Thymus (tissue), 14 donors: ENCODE measurements around the gene MXRA7. TPM values are rescaled to one million over a fixed set of nuclear protein-coding genes. Genes with fewer than 3 reads are reported as not detected.
A peak's percentile ranks its signal among the peaks of the same experiment; 100 is the strongest.

Experiments
- DNase-seq, 9 donors: peaks; one replicate each; pipeline ENCODE4 v3.0.0-alpha.2; 2013; ENCODE audit warnings: low spot score in 9 of 9, low read depth in 6 of 9, missing footprints in 1 of 9
- H3K27ac ChIP-seq, 2 donors: one replicate each; pipeline ENCODE4 v1.5.1; 2013; ENCODE audit warnings: control low read depth in 1 of 2, low read depth in 1 of 2, low read length in 1 of 2, mild to moderate bottlenecking in 1 of 2, moderate library complexity in 1 of 2
- H3K27me3 ChIP-seq, 2 donors: one replicate each; pipeline ENCODE4 v1.5.1; 2013; ENCODE audit warnings: low read length in 1 of 2; ENCODE audit not compliant: control insufficient read depth in 2 of 2, insufficient read depth in 1 of 2
- H3K36me3 ChIP-seq, 2 donors: one replicate each; pipeline ENCODE4 v1.5.1; 2013; ENCODE audit warnings: low read length in 1 of 2, mild to moderate bottlenecking in 1 of 2, moderate library complexity in 1 of 2; ENCODE audit not compliant: control insufficient read depth in 2 of 2, insufficient read depth in 2 of 2
- H3K4me1 ChIP-seq, 2 donors: one replicate each; pipeline ENCODE4 v1.5.1; 2013; ENCODE audit warnings: low read length in 2 of 2; ENCODE audit not compliant: control insufficient read depth in 2 of 2, insufficient read depth in 2 of 2
- H3K4me3 ChIP-seq, 2 donors: one replicate each; pipeline ENCODE4 v1.5.1; 2013; ENCODE audit warnings: low read length in 2 of 2, control low read depth in 1 of 2, mild to moderate bottlenecking in 1 of 2
- H3K9me3 ChIP-seq, 2 donors: one replicate each; pipeline ENCODE4 v1.5.1; 2013; ENCODE audit warnings: low read length in 1 of 2, mild to moderate bottlenecking in 1 of 2; ENCODE audit not compliant: control insufficient read depth in 2 of 2, insufficient read depth in 1 of 2
- WGBS: extraction: QIAGEN DNeasy Blood & Tissue Kit; methylation state at CpG from one replicate; pipeline ENCODE4 v1.1.7; 2013; 5-methylcytosine and 5-hydroxymethylcytosine counted together
- long read RNA-seq, 10 donors: transcript quantifications; one replicate each; lab custom pipeline, GENCODE V29; 2026
- polyA plus RNA-seq: library from polyadenylated mRNA; stranded (reverse); fragments of 200-250 nt; gene quantifications from one replicate; pipeline ENCODE4 v1.2.3, GENCODE V29; 2013
- total RNA-seq: library from RNA; stranded (reverse); fragments of 120-200 nt; gene quantifications from one replicate; pipeline ENCODE4 v1.2.4, GENCODE V29; 2013
- donor health status: healthy.

Gene MXRA7, protein sequence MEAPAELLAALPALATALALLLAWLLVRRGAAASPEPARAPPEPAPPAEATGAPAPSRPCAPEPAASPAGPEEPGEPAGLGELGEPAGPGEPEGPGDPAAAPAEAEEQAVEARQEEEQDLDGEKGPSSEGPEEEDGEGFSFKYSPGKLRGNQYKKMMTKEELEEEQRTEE
- total RNA-seq = 24.6 TPM
- polyA plus RNA-seq = 47.1 TPM
- long read RNA-seq, donor 1, partial matches to known transcripts = 0 of 3 reads
- long read RNA-seq, donor 1, other reads (novel, unspliced or antisense) = 0 of 3 reads
- long read RNA-seq, donor 2 = 0 reads
- long read RNA-seq, donor 3, transcript MXRA7-203 (4 exons, 1,881 nt) = major isoform, 25 of 35 reads
- long read RNA-seq, donor 3, partial matches to known transcripts = 7 of 35 reads
- long read RNA-seq, donor 3, other reads (novel, unspliced or antisense) = 0 of 35 reads
- long read RNA-seq, donor 4, full-length matches to known transcripts = 10 of 10 reads
- long read RNA-seq, donor 4, partial matches to known transcripts = 0 of 10 reads
- long read RNA-seq, donor 4, other reads (novel, unspliced or antisense) = 0 of 10 reads
- long read RNA-seq, donor 5, full-length matches to known transcripts = 18 of 18 reads
- long read RNA-seq, donor 5, partial matches to known transcripts = 0 of 18 reads
- long read RNA-seq, donor 5, other reads (novel, unspliced or antisense) = 0 of 18 reads
- long read RNA-seq, donor 6, full-length matches to known transcripts = 10 of 10 reads
- long read RNA-seq, donor 6, partial matches to known transcripts = 0 of 10 reads
- long read RNA-seq, donor 6, other reads (novel, unspliced or antisense) = 0 of 10 reads
- long read RNA-seq, donor 7, transcript MXRA7-203 (4 exons, 1,881 nt) = major isoform, 8 of 11 reads
- long read RNA-seq, donor 7, partial matches to known transcripts = 0 of 11 reads
- long read RNA-seq, donor 7, other reads (novel, unspliced or antisense) = 0 of 11 reads
- long read RNA-seq, donor 8, full-length matches to known transcripts = 11 of 11 reads
- long read RNA-seq, donor 8, partial matches to known transcripts = 0 of 11 reads
- long read RNA-seq, donor 8, other reads (novel, unspliced or antisense) = 0 of 11 reads
- long read RNA-seq, donor 9, full-length matches to known transcripts = 9 of 9 reads
- long read RNA-seq, donor 9, partial matches to known transcripts = 0 of 9 reads
- long read RNA-seq, donor 9, other reads (novel, unspliced or antisense) = 0 of 9 reads
- long read RNA-seq, donor 10, partial matches to known transcripts = 0 of 5 reads
- long read RNA-seq, donor 10, other reads (novel, unspliced or antisense) = 0 of 5 reads

DNA sequence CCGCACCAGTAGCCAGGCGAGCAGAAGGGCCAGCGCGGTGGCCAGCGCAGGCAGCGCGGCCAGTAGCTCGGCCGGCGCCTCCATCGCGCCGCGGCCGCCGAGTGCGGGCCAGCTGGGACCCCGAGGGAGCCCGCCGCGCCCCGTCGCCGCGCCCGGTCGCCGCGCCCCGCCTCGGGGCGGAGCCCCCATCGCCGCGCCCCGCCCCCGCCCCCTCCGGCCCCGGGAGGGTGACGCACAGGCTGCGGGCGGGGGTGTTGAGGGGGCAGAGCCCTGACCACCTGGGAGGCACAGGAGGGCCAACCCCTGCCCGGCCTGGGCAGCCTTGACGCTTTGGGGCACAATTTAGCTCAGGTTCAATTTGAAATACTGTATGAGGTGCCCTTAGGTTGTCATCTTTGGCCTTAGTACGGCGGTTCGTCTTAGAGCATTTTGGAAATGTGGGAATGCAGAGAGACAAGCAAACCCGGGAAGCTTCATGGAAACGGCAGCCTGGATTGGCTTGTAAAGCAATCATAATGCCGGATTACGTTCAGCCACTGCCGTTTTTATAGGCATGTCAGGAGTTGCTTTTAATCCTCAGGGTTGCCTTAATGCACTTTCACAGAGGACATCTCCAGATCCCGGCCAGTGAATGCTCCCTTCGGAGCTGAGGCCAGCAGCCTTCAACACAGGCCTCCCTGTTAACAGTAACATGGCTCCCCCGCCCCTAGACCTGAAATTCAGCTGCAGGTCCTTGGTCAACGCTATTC, at the start of gene MXRA7:
TSS of gene MXRA7 (minus strand) at position 103 of the 749 bp plus-strand sequence. CDS start at position 84, 19 bp downstream.
- H3K27ac ChIP-seq = peak within 1 kb of the TSS in 1 of 2 donors; percentile 76
- H3K4me3 ChIP-seq = peak within 1 kb of the TSS; percentile 35 to 47
- H3K27me3 ChIP-seq = peaks cover 0 to 22% of the 10 kb centered on the region in 2 donors
- WGBS = 17% methylated on average over 39 of the region's 56 CpGs
- peak in 3 of 9 donors; percentile 26 to 54 (median 44) for DNase-seq
- peaks cover 14 to 18% of the 10 kb centered on the region in 2 donors for H3K36me3 ChIP-seq
- H3K4me1 ChIP-seq = peaks cover 25 to 53% of the 10 kb centered on the region in 2 donors
- no peaks in the 10 kb centered on the region for H3K9me3 ChIP-seq

DNA sequence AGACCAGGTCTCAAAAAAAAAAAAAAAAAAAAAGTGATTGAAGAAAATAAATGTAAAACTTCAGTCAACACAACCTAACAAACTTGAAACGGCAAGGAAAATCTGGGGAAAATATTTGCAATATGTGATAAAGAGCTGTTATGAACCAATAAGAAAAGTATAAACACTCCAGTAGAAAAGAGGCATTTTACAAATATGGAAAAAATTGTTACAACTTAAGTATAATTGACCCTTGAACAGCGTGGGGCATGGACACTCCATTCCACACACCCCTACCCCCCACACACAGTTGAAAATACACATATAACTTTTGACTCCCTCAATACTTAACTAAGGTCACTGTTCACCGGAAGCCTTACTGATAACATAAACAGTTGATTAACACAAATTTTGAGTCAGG, 47.8 kb upstream of the MXRA7 start:
- H3K36me3 ChIP-seq = peaks cover 20 to 22% of the 10 kb centered on the region in 2 donors
- WGBS = 98% methylated on average over 3 of the region's 3 CpGs
- H3K9me3 ChIP-seq = no peaks in the 10 kb centered on the region
- H3K27ac ChIP-seq = no peak overlapping the region
- H3K4me1 ChIP-seq = peaks cover 0 to 7% of the 10 kb centered on the region in 2 donors
- no peak overlapping the region for H3K4me3 ChIP-seq
- no peaks in the 10 kb centered on the region for H3K27me3 ChIP-seq
- DNase-seq = no peak

GRCh38 chr17:76757256-76757655, 46.5 kb upstream of the MXRA7 start:
- Histone ChIP-seq H3K27me3 (no peaks in the 10 kb centered on the region), H3K27ac (no peak overlapping the region), H3K4me3 (no peak overlapping the region), H3K9me3 (no peaks in the 10 kb centered on the region), H3K36me3 (peaks cover 20 to 22% of the 10 kb centered on the region in 2 donors), H3K4me1 (peaks cover 4 to 20% of the 10 kb centered on the region in 2 donors)
- WGBS = over 99% methylated on average over 5 of the region's 5 CpGs
- DNase-seq = no peak

GRCh38 chr17:76755285-76755684, 44.5 kb upstream of the MXRA7 start:
- Histone ChIP-seq H3K36me3 (peaks cover 16 to 22% of the 10 kb centered on the region in 2 donors), H3K27ac (no peak overlapping the region), H3K9me3 (no peaks in the 10 kb centered on the region), H3K27me3 (no peaks in the 10 kb centered on the region), H3K4me1 (peaks cover 4 to 22% of the 10 kb centered on the region in 2 donors), H3K4me3 (no peak overlapping the region)
- WGBS = 99% methylated on average over 2 of the region's 2 CpGs
- no peak for DNase-seq

DNA sequence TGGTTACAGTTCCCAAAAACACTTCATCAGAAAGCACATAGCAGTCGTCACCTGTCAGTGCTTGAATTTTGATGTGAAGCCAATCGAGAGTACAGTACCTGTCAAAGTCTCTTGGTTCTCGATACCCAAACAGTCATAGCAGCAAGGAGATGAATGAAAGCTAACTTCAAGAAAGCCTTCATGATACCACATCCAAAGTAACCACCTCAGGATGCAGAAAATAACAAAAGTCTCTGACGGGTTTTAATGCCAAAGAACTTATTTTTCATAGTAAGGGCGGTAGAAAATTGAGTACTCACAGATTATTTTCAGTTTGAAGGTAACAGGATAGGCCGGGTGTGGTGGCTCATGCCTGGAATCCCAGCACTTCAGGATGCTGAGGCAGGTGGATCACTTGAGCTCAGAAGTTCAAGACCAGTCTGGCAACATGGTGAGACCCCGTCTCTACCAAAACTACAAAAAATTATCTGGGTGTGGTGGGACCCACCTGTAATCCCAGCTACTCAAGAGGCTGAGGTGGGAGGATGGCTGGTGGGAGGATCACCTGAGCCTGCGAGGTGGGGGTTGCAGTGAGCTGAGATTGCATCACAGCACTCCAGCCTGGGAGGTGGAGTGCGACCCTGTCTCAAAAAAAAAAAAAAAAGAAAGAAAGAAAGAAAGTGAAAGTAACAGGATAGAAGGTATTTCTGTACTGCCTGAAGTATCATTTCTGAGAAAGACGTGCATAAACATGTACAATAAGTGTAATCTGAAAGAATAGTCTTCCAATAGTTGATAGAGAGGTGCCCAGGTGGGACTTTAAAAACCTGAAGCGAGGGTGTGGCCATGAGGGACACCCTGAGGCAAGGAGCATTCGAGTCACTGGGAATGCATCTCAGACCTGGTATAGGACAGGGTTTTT, 42.5 kb upstream of the MXRA7 start:
- no peaks in the 10 kb centered on the region for H3K9me3 ChIP-seq
- 57% methylated on average over 12 of the region's 12 CpGs for WGBS
- H3K36me3 ChIP-seq = peaks cover 18 to 26% of the 10 kb centered on the region in 2 donors
- no peaks in the 10 kb centered on the region for H3K27me3 ChIP-seq
- peak overlapping the region; percentile 68 to 78 for H3K27ac ChIP-seq
- H3K4me3 ChIP-seq = no peak overlapping the region
- DNase-seq = peak in 1 of 9 donors; percentile 41
- peaks cover 4 to 22% of the 10 kb centered on the region in 2 donors for H3K4me1 ChIP-seq

GRCh38 chr17:76752006-76752405, 41.2 kb upstream of the MXRA7 start:
- no peaks in the 10 kb centered on the region for H3K27me3 ChIP-seq
- no peak for DNase-seq
- 94% methylated on average over 4 of the region's 4 CpGs for WGBS
- peaks cover 14 to 24% of the 10 kb centered on the region in 2 donors for H3K36me3 ChIP-seq
- no peaks in the 10 kb centered on the region for H3K9me3 ChIP-seq
- peak overlapping the region in 1 of 2 donors; percentile 0 for H3K27ac ChIP-seq
- H3K4me1 ChIP-seq = peaks cover 4 to 22% of the 10 kb centered on the region in 2 donors
- H3K4me3 ChIP-seq = no peak overlapping the region

GRCh38 chr17:76751416-76751993, 40.7 kb upstream of the MXRA7 start:
- H3K36me3 ChIP-seq = peaks cover 15 to 26% of the 10 kb centered on the region in 2 donors
- H3K4me1 ChIP-seq = peaks cover 4 to 22% of the 10 kb centered on the region in 2 donors
- H3K9me3 ChIP-seq = no peaks in the 10 kb centered on the region
- 97% methylated on average over 3 of the region's 3 CpGs for WGBS
- H3K27me3 ChIP-seq = no peaks in the 10 kb centered on the region
- peak overlapping the region in 1 of 2 donors; percentile 0 for H3K27ac ChIP-seq
- DNase-seq = no peak
- no peak overlapping the region for H3K4me3 ChIP-seq
